ENCODE measurements around the gene DFFB. TPM values are rescaled to one million over a fixed set of nuclear protein-coding genes. Genes with fewer than 3 reads are reported as not detected.

DFFB gene
- total and polyA plus RNA-seq, 8 donors, result 5.4 to 14.7 (median 11.2) TPM

GRCh38 chr1:3814065-3814464, 43.2 kb upstream of the DFFB start:
- no peak overlapping the region for H3K27ac ChIP-seq
- H3K9me3 ChIP-seq, result no peaks in the 10 kb centered on the region
- H3K27me3 ChIP-seq, result no peaks in the 10 kb centered on the region
- ATAC-seq (no peak), DNase-seq (no peak)
- intact Hi-C loops (cut with DNase I), result no loop called here
- H3K36me3 ChIP-seq, result peaks cover 0 to 31% of the 10 kb centered on the region in 2 donors
- no peak overlapping the region for H3K4me3 ChIP-seq
- TF ChIP-seq CTCF (IDR thresholded peaks at IDR 0.05), result no peak
- H3K4me1 ChIP-seq, result no peaks in the 10 kb centered on the region

GRCh38 chr1:3814771-3815561, 42.3 kb upstream of the DFFB start:
- intact Hi-C loops (cut with DNase I), result no loop called here
- Histone ChIP-seq H3K36me3 (peaks cover 0 to 40% of the 10 kb centered on the region in 2 donors), H3K27me3 (no peaks in the 10 kb centered on the region), H3K4me3 (no peak overlapping the region), H3K4me1 (no peaks in the 10 kb centered on the region), H3K9me3 (no peaks in the 10 kb centered on the region), H3K27ac (no peak overlapping the region)
- ATAC-seq (no peak), DNase-seq (no peak)
- no peak for TF ChIP-seq CTCF (IDR thresholded peaks at IDR 0.05)

GRCh38 chr1:3816331-3817137, 40.7 kb upstream of the DFFB start:
- Histone ChIP-seq H3K27ac (no peak overlapping the region), H3K36me3 (peaks cover 0 to 56% of the 10 kb centered on the region in 2 donors), H3K4me3 (no peak overlapping the region), H3K27me3 (no peaks in the 10 kb centered on the region), H3K4me1 (no peaks in the 10 kb centered on the region), H3K9me3 (no peaks in the 10 kb centered on the region)
- intact Hi-C loops (cut with DNase I), result no loop called here
- no peak for DNase-seq
- no peak for ATAC-seq
- no peak for TF ChIP-seq CTCF (IDR thresholded peaks at IDR 0.05)

- no peak for TF ChIP-seq CTCF (IDR thresholded peaks at IDR 0.05)
- no peak overlapping the region for H3K27ac ChIP-seq
- DNase-seq (no peak), ATAC-seq (no peak)
- H3K27me3 ChIP-seq, result no peaks in the 10 kb centered on the region
- H3K4me3 ChIP-seq, result no peak overlapping the region
- no peaks in the 10 kb centered on the region for H3K9me3 ChIP-seq
- peaks cover 0 to 63% of the 10 kb centered on the region in 2 donors for H3K36me3 ChIP-seq
- no peaks in the 10 kb centered on the region for H3K4me1 ChIP-seq
- intact Hi-C loops (cut with DNase I), result no loop called here
Measured at GRCh38 chr1:3817138-3817740, 40.0 kb upstream of the DFFB start.

All from left lung (tissue), 10 donors.